Effector memory CD8-positive, alpha-beta T cell (primary cell): ENCODE data around the gene CMTR1.
"Not testable (repeated sequence)": the region's sequence is repeated elsewhere in the genome, so short reads cannot be mapped to it uniquely, and the experiment has no call there.

Experiments used
- ATAC-seq: fragments of 150-1000 bp; cut with Tn5 transposase; replicated peaks from 2 replicates; pipeline ENCODE4 v1.10.0; 2021; ENCODE audit warnings: mild to moderate bottlenecking, moderate library complexity
- DNase-seq, 3 experiments: peaks; one replicate each; pipeline ENCODE4 v3.0.0; 2021
- H3K27ac Mint-ChIP-seq, 2 donors: one replicate each; pipeline ENCODE4 v1.8.0; 2022; ENCODE audit warnings: mild to moderate bottlenecking in 2 of 2, mixed read lengths in 2 of 2, moderate library complexity in 2 of 2
- H3K27me3 Mint-ChIP-seq, 2 donors: one replicate each; pipeline ENCODE4 v1.8.0; 2022; ENCODE audit warnings: mixed read lengths in 2 of 2
- H3K36me3 Mint-ChIP-seq: one replicate; pipeline ENCODE4 v1.8.0; 2022; ENCODE audit warnings: mild to moderate bottlenecking, moderate library complexity, mixed read lengths; ENCODE audit not compliant: insufficient read depth
- H3K4me1 Mint-ChIP-seq, 2 donors: one replicate each; pipeline ENCODE4 v1.8.0; 2022; ENCODE audit warnings: low read depth in 2 of 2, mixed read lengths in 2 of 2
- H3K4me3 Mint-ChIP-seq, 2 donors: one replicate each; pipeline ENCODE4 v1.8.0; 2022; ENCODE audit warnings: mild to moderate bottlenecking in 2 of 2, mixed read lengths in 2 of 2, moderate library complexity in 2 of 2
- H3K9me3 Mint-ChIP-seq, 2 donors: one replicate each; pipeline ENCODE4 v1.8.0; 2022; ENCODE audit warnings: mixed read lengths in 2 of 2
- total RNA-seq, 9 experiments: gene quantifications; one replicate each; lab custom pipeline; 2026; lab: John Stamatoyannopoulos, UW

CMTR1 gene, protein sequence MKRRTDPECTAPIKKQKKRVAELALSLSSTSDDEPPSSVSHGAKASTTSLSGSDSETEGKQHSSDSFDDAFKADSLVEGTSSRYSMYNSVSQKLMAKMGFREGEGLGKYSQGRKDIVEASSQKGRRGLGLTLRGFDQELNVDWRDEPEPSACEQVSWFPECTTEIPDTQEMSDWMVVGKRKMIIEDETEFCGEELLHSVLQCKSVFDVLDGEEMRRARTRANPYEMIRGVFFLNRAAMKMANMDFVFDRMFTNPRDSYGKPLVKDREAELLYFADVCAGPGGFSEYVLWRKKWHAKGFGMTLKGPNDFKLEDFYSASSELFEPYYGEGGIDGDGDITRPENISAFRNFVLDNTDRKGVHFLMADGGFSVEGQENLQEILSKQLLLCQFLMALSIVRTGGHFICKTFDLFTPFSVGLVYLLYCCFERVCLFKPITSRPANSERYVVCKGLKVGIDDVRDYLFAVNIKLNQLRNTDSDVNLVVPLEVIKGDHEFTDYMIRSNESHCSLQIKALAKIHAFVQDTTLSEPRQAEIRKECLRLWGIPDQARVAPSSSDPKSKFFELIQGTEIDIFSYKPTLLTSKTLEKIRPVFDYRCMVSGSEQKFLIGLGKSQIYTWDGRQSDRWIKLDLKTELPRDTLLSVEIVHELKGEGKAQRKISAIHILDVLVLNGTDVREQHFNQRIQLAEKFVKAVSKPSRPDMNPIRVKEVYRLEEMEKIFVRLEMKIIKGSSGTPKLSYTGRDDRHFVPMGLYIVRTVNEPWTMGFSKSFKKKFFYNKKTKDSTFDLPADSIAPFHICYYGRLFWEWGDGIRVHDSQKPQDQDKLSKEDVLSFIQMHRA
- 104 to 199 (median 128) reads per million in 9 experiments for total RNA-seq

DNA sequence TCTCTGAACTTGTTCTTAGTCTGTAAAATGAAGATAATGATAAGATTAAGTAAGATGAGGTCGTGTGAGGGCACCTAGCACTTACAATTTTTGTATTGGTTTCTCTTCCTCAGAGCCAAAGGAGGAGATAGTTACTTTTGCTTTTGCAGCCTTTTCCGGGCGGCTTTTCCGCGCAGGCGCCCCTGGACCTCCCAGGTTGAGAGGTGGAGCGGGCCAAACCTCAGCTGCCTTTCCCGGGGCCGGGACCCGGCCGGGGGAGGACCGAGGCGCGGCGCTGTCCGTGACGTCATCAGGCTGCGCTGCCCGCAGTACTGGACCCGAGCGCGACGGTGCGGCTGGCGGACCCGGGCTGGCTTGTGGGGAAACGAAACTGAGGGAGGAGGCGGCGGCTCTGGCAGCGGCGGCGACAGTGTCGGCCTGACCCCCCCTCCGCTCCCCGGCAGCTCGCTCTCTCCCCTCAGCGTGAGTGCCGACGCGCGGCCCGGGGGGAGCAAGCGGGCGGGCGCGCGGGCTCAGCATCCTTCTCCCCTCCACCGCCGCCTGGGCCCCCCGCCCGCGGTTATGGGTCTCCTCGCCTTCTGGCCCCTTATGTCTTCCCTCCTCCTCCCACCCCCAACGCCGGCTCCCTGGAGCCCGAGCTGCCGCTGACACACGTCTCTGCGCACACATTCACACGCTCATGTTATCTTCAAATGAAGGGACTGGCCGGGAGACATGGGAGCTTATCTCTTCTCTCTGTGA, at the start of gene CMTR1:
Gene CMTR1 (plus strand): TSS at position 306 of the 741 bp plus-strand sequence. CDS start 2,409 bp downstream, outside the sequence.
- Mint-ChIP-seq H3K36me3 (peaks cover 41% of the 10 kb centered on the region), H3K4me3 (peak within 1 kb of the TSS; percentile 91 to 93), H3K27me3 (peaks cover 9 to 13% of the 10 kb centered on the region in 2 donors), H3K4me1 (peaks cover 25 to 27% of the 10 kb centered on the region in 2 donors), H3K9me3 (no peaks in the 10 kb centered on the region), H3K27ac (peak within 1 kb of the TSS; percentile 91 to 97)
- ATAC-seq (peak; percentile 87), DNase-seq (peak; percentile 97 to 99 (median 98))

DNA sequence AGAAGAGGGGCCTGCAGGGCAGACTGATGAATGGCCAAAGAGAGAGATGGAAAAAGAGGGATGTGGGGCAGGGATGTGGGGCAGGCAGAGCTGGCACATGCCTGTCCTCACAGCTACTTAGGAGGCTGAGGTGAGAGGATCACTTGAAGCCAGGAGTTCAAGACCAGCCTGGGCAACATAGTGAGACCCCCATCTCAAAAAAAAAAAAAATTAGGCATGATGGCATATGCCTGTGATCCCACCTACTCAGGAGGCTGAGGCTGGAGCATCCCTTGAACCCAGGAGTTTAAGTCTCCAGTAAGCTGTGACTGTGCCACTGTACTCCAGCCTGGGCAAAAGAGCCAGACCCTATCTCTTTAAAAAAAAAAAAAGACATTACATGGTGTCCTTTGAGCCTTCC, 44.4 kb upstream of the CMTR1 start:
- Mint-ChIP-seq H3K4me1 (no peaks in the 10 kb centered on the region), H3K27ac (no peak overlapping the region), H3K4me3 (no peak overlapping the region), H3K27me3 (no peaks in the 10 kb centered on the region), H3K36me3 (peaks cover 5% of the 10 kb centered on the region), H3K9me3 (no peaks in the 10 kb centered on the region)
- DNase-seq: no peak
- ATAC-seq: no peak

DNA sequence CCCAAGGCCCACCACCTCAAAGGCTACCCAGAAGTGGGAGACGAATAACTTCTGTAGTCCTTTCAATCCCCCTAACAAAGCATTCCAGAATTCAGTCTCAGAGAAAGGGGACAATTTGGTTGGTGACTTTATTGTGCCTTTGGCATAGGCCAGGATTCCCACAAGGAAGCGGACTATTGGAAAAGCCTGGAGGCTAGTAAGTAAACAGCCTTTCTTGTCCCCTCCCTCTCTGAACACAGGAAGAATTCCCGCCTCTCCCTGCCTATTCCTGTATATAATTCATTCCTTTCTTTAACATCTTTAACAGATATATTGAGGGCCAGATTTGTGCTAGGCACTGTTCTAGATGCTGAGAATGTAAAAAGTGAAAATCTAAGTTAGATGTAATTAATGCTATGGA, 43.2 kb upstream of the CMTR1 start:
- H3K9me3 Mint-ChIP-seq: no peaks in the 10 kb centered on the region
- H3K4me1 Mint-ChIP-seq: peaks cover 0 to 2% of the 10 kb centered on the region in 2 donors
- H3K4me3 Mint-ChIP-seq: no peak overlapping the region
- ATAC-seq (no peak), DNase-seq (no peak)
- H3K27me3 Mint-ChIP-seq: no peaks in the 10 kb centered on the region
- H3K27ac Mint-ChIP-seq: no peak overlapping the region
- peaks cover 5% of the 10 kb centered on the region for H3K36me3 Mint-ChIP-seq

DNA sequence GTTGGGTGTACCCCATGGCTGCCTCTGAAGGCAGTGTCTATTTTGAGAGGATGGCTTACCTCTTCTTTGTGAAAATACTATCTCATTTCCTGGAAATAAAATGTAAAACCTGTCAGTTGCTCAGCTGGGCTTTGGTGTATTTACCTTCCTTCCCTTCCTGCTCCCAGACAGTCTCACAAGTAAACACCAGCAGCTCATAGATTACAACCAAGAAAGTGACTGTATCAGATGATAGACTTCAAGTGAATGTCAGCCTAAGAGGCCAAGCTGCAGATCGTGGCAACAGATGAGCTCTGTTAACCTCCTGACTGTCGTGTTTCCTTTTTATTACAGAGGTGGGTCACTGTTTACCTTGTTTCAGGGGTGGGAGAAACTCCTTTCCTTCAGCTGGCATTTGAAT, 41.9 kb upstream of the CMTR1 start:
- ATAC-seq (no peak), DNase-seq (no peak)
- Mint-ChIP-seq H3K36me3 (peaks cover 4% of the 10 kb centered on the region), H3K27ac (no peak overlapping the region), H3K9me3 (no peaks in the 10 kb centered on the region), H3K4me1 (peaks cover 0 to 2% of the 10 kb centered on the region in 2 donors), H3K4me3 (no peak overlapping the region), H3K27me3 (no peaks in the 10 kb centered on the region)

DNA sequence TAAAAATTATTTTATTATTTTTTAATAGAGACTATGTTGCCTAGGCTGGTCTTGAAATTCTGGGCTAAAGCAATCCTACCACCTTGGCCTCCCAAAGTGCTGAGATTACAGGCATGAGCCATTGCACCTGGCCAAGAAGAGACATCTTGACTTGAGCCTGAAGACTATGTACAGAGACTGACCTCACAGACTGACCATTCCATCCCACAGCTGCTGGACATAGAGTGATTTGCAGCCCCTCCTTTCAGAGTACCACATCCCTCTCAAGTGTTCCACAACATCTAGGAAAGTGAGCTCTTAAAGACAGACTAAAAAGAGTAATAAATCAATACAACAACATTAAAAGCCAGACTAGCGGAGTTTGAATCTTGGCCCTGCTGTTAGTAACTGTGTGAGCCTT, 40.2 kb upstream of the CMTR1 start:
- ATAC-seq (no peak), DNase-seq (no peak)
- Mint-ChIP-seq H3K9me3 (no peaks in the 10 kb centered on the region), H3K27me3 (no peaks in the 10 kb centered on the region), H3K4me1 (peaks cover 0 to 2% of the 10 kb centered on the region in 2 donors), H3K27ac (no peak overlapping the region), H3K36me3 (peaks cover 4% of the 10 kb centered on the region), H3K4me3 (no peak overlapping the region)

DNA sequence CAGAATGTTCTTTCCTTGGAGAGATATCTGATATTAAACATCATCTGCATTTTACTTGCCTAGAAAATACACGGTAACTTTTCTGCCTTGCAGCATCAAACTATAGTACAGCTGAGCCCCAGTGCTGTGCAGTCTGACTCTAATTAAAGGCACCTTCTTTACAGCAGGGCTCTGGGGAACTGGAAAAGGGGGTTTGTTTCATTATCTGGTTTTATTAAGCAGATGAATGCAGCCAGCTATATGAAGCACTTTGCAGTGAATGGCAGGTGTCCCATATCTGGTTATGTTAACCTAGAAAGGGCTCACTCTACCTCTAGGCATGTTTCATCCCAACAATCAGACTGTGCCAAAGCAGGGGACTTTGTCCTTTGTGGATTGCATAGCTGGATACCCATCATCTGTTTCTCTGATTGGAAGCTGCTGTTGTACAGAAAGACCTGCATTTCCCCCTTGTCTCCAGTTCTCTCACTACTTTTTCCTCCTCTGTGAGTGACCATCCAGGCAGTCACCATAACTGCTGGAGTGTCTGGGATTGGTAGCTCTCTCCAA, 39.6 kb upstream of the CMTR1 start:
- Mint-ChIP-seq H3K9me3 (no peaks in the 10 kb centered on the region), H3K36me3 (peaks cover 4% of the 10 kb centered on the region), H3K4me3 (no peak overlapping the region), H3K4me1 (peaks cover 0 to 2% of the 10 kb centered on the region in 2 donors), H3K27ac (peak overlapping the region in 1 of 2 donors; percentile 7), H3K27me3 (no peaks in the 10 kb centered on the region)
- DNase-seq: no peak
- no peak for ATAC-seq

DNA sequence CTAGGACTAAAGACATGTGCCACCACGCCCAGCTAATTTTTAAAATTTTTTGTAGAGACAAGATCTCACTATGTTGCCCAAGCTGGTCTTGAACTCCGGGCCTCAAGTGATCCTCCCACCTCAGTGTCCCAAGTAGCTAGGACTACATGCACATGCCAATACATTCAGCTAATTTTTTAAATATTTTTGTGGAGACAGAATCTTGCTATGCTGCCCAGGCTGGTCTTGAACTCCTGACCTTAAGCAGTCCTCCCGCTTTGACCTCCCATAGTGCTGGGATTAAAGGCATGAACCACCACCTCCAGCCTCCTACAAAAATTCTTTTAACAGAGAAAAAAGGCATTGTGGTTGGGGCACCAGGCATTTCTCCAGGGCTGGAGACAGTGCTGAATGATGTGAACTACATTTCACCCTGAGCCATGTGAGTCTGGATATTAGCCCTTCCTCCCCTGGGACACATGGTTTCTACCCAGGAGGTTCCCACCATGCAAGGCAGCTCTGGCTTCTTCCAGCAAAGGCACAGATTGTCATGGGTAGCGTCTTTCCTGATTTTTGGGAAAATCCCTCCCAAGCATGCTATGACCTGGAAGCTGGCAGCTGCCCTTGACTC, 36.3 kb upstream of the CMTR1 start:
- H3K4me1 Mint-ChIP-seq: peaks cover 0 to 2% of the 10 kb centered on the region in 2 donors
- no peak overlapping the region for H3K27ac Mint-ChIP-seq
- no peak overlapping the region for H3K4me3 Mint-ChIP-seq
- no peaks in the 10 kb centered on the region for H3K27me3 Mint-ChIP-seq
- peaks cover 4% of the 10 kb centered on the region for H3K36me3 Mint-ChIP-seq
- ATAC-seq: no peak
- DNase-seq: no peak
- H3K9me3 Mint-ChIP-seq: no peaks in the 10 kb centered on the region

DNA sequence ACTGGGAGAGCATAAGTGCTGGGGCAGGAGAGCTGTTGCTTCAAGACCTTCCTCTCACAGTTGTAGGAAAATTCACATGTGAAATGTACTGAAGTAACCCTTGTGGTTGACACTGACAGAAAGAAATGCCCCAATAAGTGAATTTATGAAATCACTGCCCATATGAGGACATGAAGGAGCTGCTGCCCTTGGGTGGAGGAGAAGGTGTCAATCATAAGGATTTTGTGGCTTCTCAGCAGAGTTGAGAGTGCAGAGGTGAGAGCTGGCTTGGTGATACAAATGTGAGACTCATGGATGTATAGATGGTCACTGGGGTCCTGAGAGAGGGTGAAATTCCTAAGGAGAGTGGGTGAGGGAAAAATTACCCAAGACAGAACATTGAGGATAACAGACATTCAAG, 33.9 kb upstream of the CMTR1 start:
- Mint-ChIP-seq H3K4me1 (no peaks in the 10 kb centered on the region), H3K27ac (no peak overlapping the region), H3K9me3 (no peaks in the 10 kb centered on the region), H3K4me3 (no peak overlapping the region), H3K27me3 (no peaks in the 10 kb centered on the region), H3K36me3 (peaks cover 5% of the 10 kb centered on the region)
- DNase-seq (no peak), ATAC-seq (no peak)

DNA sequence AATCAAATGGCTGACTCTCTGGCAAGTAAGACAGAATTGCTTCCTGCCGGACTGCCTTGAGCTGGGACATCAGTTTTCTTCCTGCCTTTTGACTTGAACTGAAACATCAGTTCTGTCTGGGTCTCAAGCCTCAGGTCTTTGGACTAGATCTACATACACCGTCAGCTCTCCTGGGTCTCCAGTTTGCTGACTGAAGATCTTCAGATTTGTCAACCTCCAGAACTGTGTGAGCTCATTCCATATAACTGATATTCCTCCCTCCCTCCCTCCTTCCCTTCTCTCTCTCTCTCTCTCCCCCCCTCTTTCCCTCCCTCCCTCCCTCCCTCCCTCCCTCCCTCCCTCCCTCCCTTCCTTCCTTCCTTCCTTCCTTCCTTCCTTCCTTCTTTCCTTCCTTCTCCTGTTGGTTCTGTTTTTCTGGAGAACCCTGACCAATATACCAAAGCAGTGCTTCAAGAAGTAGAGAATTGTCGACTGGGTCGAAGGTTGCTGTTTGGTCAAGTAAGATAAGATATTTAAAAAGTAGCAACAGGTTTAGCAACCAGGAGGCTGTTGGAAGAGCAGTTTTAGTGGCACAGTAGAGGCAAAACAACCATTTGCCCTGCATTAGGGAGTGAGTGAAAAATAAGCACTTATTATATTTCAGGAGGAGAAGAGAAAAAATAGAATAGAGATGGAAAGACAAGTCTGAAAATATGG, 33.1 kb upstream of the CMTR1 start:
- no peak overlapping the region for H3K27ac Mint-ChIP-seq
- H3K4me1 Mint-ChIP-seq: no peaks in the 10 kb centered on the region
- no peak overlapping the region for H3K4me3 Mint-ChIP-seq
- H3K36me3 Mint-ChIP-seq: peaks cover 7% of the 10 kb centered on the region
- no peaks in the 10 kb centered on the region for H3K9me3 Mint-ChIP-seq
- DNase-seq (no peak), ATAC-seq (no peak)
- no peaks in the 10 kb centered on the region for H3K27me3 Mint-ChIP-seq

DNA sequence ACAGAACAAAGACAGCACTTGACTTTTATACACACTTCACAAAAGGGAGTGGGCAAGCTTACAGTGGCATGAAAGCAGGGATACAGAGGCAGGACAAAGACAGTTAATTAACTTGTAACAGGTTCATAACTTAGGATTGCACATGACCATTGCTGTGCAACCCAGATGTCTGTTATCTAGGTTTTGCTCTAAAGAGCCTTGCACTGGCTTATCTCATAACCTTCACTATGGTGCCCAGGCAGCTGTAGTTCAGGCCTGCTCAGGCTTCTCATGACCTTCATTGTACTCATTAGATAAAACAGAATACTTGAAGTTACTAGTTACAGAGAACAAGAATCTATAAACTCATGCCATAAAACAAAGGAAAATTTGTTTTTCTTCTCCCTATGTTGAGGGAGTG, 31.4 kb upstream of the CMTR1 start:
- DNase-seq, H3K27me3 Mint-ChIP-seq, H3K4me1 Mint-ChIP-seq, H3K9me3 Mint-ChIP-seq, H3K27ac Mint-ChIP-seq, H3K36me3 Mint-ChIP-seq, ATAC-seq, H3K4me3 Mint-ChIP-seq: not testable (repeated sequence)

DNA sequence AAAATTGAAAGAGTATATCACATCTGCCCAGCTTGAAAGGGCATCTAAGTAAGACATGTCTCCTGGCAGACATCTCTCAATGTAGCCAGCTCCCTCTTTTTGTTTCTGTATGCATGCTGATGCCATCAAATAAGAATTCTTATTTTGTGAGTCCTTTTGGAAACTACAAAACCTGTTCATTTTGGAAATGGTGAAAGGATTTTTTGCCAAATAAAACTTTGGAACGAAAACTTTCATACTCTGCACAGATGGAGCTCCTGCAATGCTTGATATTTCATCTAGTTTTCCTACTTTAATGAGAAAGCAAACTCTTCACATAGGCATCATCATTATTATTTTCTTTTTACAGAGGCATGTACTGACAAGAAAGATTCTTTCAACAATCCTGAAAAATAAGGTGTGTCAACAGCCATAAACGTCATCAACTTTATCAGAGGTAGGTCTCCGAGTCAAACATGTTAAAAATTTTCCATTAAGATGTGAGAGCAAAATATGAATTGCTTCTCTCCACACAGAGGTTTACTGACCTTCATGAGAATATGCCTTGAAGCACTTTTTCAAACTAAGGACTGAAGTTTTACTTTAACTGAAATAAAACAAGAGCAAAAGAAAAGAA, 26.2 kb upstream of the CMTR1 start:
- DNase-seq (no peak), ATAC-seq (no peak)
- Mint-ChIP-seq H3K36me3 (peaks cover 3% of the 10 kb centered on the region), H3K9me3 (no peaks in the 10 kb centered on the region), H3K4me1 (no peaks in the 10 kb centered on the region), H3K27ac (no peak overlapping the region), H3K27me3 (peaks cover 0 to 7% of the 10 kb centered on the region in 2 donors), H3K4me3 (no peak overlapping the region)

DNA sequence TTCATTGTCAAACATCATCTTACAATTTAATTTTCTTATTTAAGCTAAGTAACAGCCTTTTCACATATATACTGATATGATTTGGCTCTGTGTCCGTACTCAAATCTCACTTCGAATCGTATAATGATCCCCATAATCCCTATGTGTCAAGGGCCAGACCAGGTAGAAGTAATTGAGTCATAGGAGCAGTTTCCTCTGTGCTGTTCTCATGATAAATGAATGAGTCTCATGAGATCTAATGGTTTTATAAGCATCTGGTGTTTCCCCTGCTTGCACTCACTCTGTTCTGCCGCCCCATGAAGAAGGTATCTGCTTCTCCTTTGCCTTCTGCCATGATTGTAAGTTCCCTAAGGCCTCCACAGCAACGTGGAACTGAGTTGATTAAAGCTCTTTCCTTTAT, 25.1 kb upstream of the CMTR1 start:
- Mint-ChIP-seq H3K9me3 (no peaks in the 10 kb centered on the region), H3K36me3 (peaks cover 6% of the 10 kb centered on the region), H3K27ac (no peak overlapping the region), H3K4me1 (no peaks in the 10 kb centered on the region), H3K27me3 (peaks cover 0 to 7% of the 10 kb centered on the region in 2 donors), H3K4me3 (no peak overlapping the region)
- ATAC-seq (no peak), DNase-seq (no peak)
